Mesodermal cell (in vitro differentiated cells): ENCODE measurements around the gene RASGRF2. TPM values are rescaled to one million over a fixed set of nuclear protein-coding genes. Genes with fewer than 3 reads are reported as not detected.

Source experiments
- H3K27ac ChIP-seq: 2 replicates; pipeline ENCODE4 v1.7.0; 2013; ENCODE audit warnings: mild to moderate bottlenecking, low read depth, low read length, moderate library complexity; ENCODE audit not compliant: severe bottlenecking
- H3K36me3 ChIP-seq: 2 replicates; pipeline ENCODE4 v1.7.1; 2013; ENCODE audit warnings: mild to moderate bottlenecking, low read length, moderate library complexity; ENCODE audit not compliant: control insufficient read depth, insufficient read depth
- H3K4me1 ChIP-seq: one replicate; pipeline ENCODE4 v1.7.1; 2013; ENCODE audit warnings: mild to moderate bottlenecking, low read length; ENCODE audit not compliant: insufficient read depth, control insufficient read depth, poor library complexity, severe bottlenecking
- H3K4me3 ChIP-seq: 2 replicates; pipeline ENCODE4 v1.7.0; 2013; ENCODE audit warnings: low read length, control low read depth, mild to moderate bottlenecking; ENCODE audit not compliant: insufficient read depth, poor library complexity, severe bottlenecking; ENCODE audit errors: extremely low read depth
- H3K9me3 ChIP-seq: 2 replicates; pipeline ENCODE4 v1.7.1; 2013; ENCODE audit warnings: mild to moderate bottlenecking, low read length, moderate library complexity; ENCODE audit not compliant: control insufficient read depth
- WGBS, 2 experiments: methylation state at CpG; one replicate each; pipeline ENCODE4 v1.1.5; 2013; ENCODE audit warnings: missing lambda C conversion rate in 2 of 2; ENCODE audit not compliant: insufficient coverage in 2 of 2; 5-methylcytosine and 5-hydroxymethylcytosine counted together
- polyA plus RNA-seq, 2 experiments: library from polyadenylated mRNA; stranded (reverse); fragments of 50-300 nt; gene quantifications; one replicate each; pipeline ENCODE4 v1.2.3, GENCODE V29; 2013

RASGRF2 gene, protein sequence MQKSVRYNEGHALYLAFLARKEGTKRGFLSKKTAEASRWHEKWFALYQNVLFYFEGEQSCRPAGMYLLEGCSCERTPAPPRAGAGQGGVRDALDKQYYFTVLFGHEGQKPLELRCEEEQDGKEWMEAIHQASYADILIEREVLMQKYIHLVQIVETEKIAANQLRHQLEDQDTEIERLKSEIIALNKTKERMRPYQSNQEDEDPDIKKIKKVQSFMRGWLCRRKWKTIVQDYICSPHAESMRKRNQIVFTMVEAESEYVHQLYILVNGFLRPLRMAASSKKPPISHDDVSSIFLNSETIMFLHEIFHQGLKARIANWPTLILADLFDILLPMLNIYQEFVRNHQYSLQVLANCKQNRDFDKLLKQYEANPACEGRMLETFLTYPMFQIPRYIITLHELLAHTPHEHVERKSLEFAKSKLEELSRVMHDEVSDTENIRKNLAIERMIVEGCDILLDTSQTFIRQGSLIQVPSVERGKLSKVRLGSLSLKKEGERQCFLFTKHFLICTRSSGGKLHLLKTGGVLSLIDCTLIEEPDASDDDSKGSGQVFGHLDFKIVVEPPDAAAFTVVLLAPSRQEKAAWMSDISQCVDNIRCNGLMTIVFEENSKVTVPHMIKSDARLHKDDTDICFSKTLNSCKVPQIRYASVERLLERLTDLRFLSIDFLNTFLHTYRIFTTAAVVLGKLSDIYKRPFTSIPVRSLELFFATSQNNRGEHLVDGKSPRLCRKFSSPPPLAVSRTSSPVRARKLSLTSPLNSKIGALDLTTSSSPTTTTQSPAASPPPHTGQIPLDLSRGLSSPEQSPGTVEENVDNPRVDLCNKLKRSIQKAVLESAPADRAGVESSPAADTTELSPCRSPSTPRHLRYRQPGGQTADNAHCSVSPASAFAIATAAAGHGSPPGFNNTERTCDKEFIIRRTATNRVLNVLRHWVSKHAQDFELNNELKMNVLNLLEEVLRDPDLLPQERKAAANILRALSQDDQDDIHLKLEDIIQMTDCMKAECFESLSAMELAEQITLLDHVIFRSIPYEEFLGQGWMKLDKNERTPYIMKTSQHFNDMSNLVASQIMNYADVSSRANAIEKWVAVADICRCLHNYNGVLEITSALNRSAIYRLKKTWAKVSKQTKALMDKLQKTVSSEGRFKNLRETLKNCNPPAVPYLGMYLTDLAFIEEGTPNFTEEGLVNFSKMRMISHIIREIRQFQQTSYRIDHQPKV (N-terminal part only)
- 3.9 TPM for polyA plus RNA-seq (2013, experiment 1 of 2)
- 3.6 TPM for polyA plus RNA-seq (2013, experiment 2 of 2)

DNA sequence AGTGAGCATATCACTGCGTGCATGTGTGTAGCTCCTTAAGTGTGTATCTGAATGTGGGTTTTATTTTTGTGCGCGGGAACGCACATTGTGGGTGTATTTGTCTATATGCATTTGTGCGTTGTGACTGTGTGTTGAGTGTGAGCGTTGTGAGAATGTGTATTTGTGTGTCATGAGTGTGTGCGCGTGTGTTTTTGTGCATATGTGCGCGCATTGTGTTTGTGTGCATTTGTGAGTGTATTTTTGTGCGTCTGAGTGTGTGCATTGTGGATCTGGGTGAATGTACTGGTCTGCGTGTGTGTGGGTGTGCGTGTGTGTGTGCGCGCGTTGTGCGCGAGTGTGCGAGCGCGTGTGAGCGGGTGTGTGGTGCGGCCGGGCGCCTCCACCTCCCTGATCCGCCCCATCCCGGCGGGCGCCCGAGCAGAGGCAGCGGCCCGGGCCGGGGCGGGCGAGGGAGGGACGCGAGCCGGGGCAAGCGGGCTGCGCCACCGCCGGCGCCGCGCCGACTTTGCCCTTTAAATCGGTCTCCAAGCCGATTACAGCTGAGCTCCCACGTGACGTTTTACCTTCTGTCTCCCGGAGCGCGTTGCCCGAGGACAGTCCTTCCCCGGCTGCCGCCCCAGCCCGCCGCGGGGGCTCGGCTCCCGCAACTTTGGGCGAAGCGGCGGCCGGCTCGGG is at the start of gene RASGRF2:
Gene RASGRF2 (plus strand): TSS at position 596 of the 675 bp plus-strand sequence. CDS start 376 bp downstream, outside the sequence.
- Histone ChIP-seq H3K36me3 (no peaks in the 10 kb centered on the region), H3K4me1 (peaks cover 16% of the 10 kb centered on the region), H3K4me3 (peak within 1 kb of the TSS; percentile 50), H3K9me3 (no peaks in the 10 kb centered on the region), H3K27ac (no peak within 1 kb of the TSS)
- WGBS, 2 experiments: 17 to 23% methylated on average over 39 to 42 of the region's 66 CpGs

DNA sequence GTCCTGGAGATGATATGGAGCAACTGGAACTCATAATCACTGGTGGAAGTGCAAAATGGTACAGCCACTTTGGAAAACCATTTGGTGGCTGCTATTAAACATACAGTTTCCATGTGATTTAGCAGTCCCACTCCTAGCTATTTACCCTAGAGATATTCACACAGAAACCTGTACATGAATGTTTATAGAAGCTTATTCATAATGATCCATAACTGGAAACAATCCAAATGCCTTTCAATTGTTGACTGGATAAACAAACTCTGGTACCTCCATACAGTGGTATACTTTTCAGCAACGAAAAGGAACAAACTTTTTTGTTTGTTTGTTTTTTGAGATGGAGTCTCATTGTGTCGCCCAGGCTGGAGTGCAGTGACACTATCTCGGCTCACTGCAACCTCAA is 47.7 kb upstream of the RASGRF2 start:
- Histone ChIP-seq H3K27ac (no peak overlapping the region), H3K4me3 (no peak overlapping the region), H3K9me3 (no peaks in the 10 kb centered on the region), H3K4me1 (peaks cover 3% of the 10 kb centered on the region), H3K36me3 (no peaks in the 10 kb centered on the region)
- WGBS, 2 experiments: 65 to 96% methylated on average over 2 to 3 of the region's 3 CpGs

DNA sequence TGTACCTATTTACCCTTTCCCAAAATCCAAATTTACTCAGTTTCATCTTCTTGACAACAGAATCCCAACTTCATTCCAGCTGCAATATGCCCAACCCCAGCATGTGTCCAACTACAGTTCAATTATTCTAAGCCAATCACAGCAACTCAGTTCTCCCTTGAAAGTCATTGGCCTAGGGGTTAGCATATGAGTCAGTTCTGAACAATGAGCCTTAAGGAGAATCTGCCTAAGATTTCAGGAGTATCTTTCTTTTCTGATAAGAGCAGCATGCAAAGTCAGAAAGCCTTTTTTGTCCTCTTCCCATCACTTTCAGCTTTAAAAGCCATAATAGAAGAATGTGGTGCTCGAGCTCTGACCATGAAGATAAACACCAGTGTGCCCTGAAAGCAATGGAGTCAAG is 44.4 kb upstream of the RASGRF2 start:
- Histone ChIP-seq H3K4me1 (peaks cover 3% of the 10 kb centered on the region), H3K4me3 (no peak overlapping the region), H3K27ac (no peak overlapping the region), H3K9me3 (no peaks in the 10 kb centered on the region), H3K36me3 (no peaks in the 10 kb centered on the region)
- WGBS, 2 experiments: 83% methylated on average over 1 of the region's 1 CpG; no CpG with 5 or more reads in 1 of the 2 experiments

DNA sequence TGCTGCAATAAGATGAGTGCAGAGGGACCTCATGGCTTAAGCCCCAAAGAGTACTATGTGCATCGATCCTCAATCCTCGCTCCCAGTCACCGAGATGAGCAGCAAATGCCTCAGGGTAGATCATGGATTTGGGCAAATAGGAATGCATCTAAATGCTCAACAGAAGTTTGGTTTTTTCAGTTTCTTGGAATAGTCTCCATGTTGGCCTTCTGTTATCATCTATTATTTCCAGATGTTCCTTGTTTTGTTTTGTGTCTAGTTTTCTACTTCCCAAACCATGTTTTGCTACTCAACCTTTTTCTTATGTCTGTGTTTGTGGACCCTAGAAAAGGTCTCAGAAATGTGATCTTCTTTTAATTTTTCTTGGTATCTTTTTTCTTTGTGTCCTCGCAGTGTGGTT is 43.5 kb upstream of the RASGRF2 start:
- H3K27ac ChIP-seq: no peak overlapping the region
- WGBS, 2 experiments: 92 to 94% methylated on average over 3 of the region's 4 CpGs
- no peaks in the 10 kb centered on the region for H3K9me3 ChIP-seq
- H3K4me3 ChIP-seq: no peak overlapping the region
- H3K4me1 ChIP-seq: peaks cover 3% of the 10 kb centered on the region
- no peaks in the 10 kb centered on the region for H3K36me3 ChIP-seq

DNA sequence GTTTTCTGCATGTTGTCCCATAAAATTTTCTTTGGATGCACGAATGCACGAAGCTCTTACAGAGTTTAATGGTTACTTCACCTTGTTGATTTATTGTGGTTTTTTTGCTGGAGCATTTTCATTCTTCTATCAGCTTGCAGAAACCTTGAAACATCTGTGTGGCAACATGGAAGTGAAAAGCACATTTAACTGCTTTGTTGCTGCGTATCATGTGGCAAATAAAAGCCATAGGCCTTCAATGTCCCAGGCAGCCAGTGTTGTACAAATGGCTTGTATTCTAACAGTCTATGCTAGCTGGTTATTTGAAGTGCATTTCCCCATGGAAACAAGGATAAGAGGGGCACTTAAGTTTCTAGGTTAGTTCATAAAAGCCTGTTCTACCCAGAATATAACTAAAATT is 42.5 kb upstream of the RASGRF2 start:
- no peaks in the 10 kb centered on the region for H3K36me3 ChIP-seq
- 67 to 92% methylated on average over 1 to 2 of the region's 3 CpGs for WGBS, 2 experiments
- H3K27ac ChIP-seq: no peak overlapping the region
- H3K4me1 ChIP-seq: peaks cover 3% of the 10 kb centered on the region
- H3K9me3 ChIP-seq: no peaks in the 10 kb centered on the region
- H3K4me3 ChIP-seq: no peak overlapping the region

DNA sequence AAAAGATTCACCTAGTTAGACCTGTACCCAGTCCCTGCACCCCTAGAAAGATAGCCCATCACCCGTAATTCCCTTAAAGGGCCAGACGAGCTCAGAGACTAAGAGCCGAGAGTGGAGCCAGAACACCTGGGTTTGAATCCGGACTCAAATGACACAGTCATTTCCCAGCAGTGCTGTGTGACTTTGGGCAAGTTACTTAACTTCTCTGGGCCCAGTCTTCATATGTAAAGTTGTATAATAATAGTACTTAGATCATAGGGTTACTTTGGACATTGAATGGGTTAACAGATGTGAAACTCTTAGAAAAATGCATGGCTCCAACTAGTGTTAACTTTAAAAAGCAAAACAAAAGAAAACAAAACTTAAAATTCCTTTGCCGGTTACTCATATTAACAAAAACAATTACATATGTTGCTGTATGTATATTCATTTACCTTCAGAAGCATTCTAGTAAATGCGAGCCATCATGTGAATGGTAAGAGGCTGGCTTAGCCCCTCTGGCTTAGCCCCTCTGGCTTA is 40.4 kb upstream of the RASGRF2 start:
- Histone ChIP-seq H3K4me1 (peaks cover 3% of the 10 kb centered on the region), H3K9me3 (no peaks in the 10 kb centered on the region), H3K36me3 (no peaks in the 10 kb centered on the region), H3K27ac (no peak overlapping the region), H3K4me3 (no peak overlapping the region)
- WGBS, 2 experiments: 89 to 100% methylated on average over 3 to 4 of the region's 6 CpGs

DNA sequence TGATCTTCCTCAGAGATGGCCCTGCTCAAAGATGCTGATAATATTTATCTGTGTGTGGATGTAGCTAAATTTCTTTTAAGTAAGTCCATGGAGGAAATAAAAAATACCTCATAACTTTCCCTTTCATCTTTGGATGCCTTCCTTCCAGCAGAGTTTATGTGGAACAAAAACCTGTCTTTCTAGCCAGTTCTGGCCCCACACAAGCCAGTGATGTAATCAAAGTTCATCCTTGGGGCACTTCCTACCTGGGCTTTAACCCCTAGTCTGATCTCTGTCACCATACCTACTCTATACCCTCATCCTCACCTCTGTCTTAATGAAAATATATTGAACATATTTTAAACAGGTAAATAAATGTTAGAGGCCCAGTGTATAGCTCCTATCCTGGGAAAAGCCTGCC is 39.8 kb upstream of the RASGRF2 start:
- Histone ChIP-seq H3K4me1 (peaks cover 3% of the 10 kb centered on the region), H3K36me3 (no peaks in the 10 kb centered on the region), H3K9me3 (no peaks in the 10 kb centered on the region), H3K27ac (no peak overlapping the region), H3K4me3 (no peak overlapping the region)

DNA sequence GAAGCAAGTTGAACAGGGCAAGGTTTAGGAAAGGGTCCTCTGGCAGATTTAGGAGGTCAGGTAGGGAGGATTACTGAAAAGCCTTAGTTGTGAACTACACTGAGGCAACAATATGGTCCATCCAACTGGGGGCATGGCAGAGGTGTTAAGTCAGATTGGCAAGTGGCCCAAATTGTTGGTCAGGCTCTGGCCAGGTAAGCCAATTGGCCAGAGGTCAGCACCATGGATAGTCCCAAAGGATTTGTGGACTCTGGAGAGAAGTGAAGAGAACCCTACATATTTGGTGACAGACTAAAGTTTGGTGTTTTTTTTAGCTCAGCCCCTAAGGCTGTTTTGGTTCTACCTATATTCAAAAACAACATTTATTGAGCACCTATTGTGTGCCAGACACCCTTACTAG is 39.1 kb upstream of the RASGRF2 start:
- H3K4me3 ChIP-seq: no peak overlapping the region
- no peaks in the 10 kb centered on the region for H3K9me3 ChIP-seq
- H3K27ac ChIP-seq: no peak overlapping the region
- no peaks in the 10 kb centered on the region for H3K36me3 ChIP-seq
- no peaks in the 10 kb centered on the region for H3K4me1 ChIP-seq

DNA sequence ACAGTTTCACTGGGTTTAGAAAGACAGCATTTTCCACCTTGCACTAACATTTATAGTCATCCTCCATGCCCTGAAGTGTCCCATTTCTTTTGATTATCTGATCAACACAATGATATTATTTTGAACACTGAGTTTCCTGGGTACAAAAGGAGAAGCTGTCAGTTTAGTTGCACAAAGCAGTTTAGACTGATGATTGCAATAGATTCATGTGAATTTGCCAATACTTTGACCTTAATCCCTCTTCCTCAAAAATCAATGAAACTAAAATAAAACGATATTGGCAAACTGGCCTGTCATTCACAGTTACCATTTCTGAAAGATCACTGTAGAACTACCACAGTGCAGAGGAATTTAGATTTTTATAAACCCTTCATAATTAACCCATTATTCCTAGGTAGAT is 34.2 kb upstream of the RASGRF2 start:
- Histone ChIP-seq H3K36me3 (no peaks in the 10 kb centered on the region), H3K4me3 (no peak overlapping the region), H3K4me1 (no peaks in the 10 kb centered on the region), H3K27ac (no peak overlapping the region), H3K9me3 (no peaks in the 10 kb centered on the region)
- WGBS, 2 experiments: no CpG with 5 or more reads among the region's 1 CpG

DNA sequence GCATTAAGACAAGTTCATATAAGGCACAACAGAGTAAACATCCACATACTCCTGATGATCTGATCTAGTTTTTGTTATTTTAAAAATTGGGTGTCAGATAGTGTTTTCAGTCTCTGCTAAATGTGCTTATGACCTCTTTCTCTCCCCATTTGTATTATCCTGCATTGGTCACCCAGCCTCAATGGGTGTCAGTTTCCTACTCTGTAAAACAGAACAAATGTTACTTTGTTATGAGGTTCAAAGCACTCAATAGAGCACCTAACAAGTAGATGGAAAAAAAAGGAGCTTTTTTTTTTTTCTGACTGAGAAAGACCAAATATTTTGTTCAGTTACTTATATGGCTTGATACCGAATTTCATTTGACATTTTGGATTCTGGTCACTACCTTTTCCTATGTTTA is 33.6 kb upstream of the RASGRF2 start:
- Histone ChIP-seq H3K4me3 (no peak overlapping the region), H3K4me1 (no peaks in the 10 kb centered on the region), H3K9me3 (no peaks in the 10 kb centered on the region), H3K36me3 (no peaks in the 10 kb centered on the region), H3K27ac (no peak overlapping the region)
- WGBS, 2 experiments: no CpG with 5 or more reads among the region's 1 CpG
